Measurements from ENCODE around the gene CEP57L1.
"Not testable (repeated sequence)": the region's sequence is repeated elsewhere in the genome, so short reads cannot be mapped to it uniquely, and the experiment has no call there.

The CEP57L1 gene

GRCh38 chr6:109179507-109179906, 84.2 kb downstream of the CEP57L1 start:
- DNase-seq: no peak

GRCh38 chr6:109182578-109182977, 87.3 kb downstream of the CEP57L1 start:
- no peak for DNase-seq

DNA sequence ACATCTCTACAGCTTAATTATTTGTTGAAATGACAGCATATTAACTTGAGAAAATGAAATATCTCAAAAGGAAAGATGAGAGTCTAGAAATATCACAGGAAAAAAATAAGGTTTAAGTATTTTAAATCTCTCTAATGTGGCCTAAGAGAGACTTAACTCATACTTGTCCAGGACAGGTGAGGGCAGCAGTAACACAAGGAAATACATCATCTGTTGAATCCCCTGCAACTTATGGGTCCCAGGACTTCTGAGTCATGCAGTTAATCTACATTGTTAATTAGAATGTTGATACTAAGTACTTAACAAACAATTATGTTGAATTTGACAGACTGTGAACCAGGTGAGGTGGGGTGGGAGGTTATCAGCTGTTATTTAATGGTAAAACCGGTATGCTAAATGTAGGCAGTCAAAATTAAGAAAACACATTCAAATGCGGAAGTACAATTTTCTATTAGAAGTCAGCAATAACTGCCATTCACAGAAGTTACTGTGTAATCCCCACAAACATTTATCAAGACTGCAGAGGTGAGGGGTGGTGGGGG, 87.9 kb downstream of the CEP57L1 start:
- DNase-seq: peak in 1 of 5 experiments; percentile 23

DNA sequence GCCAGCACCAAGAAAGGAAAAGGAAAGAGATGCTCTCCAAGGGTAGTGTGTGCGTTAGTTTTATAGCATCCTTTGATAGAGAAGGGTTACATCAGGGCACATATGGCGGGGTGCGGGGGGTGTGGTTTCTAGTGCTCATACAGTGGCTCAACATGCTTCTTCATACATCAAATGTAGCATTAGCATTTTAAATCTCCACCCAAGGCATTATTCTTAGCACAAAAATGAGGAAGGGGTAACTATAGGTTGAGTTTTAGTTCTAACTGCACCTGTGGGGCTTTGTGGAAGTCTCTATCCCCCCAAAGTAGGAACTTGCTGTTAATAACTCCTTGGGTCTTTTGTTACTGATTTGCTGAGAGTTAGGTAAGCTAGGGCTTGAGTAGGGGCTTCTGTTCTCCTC, 89.3 kb downstream of the CEP57L1 start:
- DNase-seq: no peak

GRCh38 chr6:109186012-109186411, 90.7 kb downstream of the CEP57L1 start:
- peak in 1 of 5 experiments; percentile 57 for DNase-seq

- peak; percentile 19 to 57 (median 30) for DNase-seq
Measured at GRCh38 chr6:109187399-109188114, 92.2 kb downstream of the CEP57L1 start.

GRCh38 chr6:109188115-109188411, 92.8 kb downstream of the CEP57L1 start:
- no peak for DNase-seq

GRCh38 chr6:109191368-109191767, 96.1 kb downstream of the CEP57L1 start:
- DNase-seq: not testable (repeated sequence)

DNA sequence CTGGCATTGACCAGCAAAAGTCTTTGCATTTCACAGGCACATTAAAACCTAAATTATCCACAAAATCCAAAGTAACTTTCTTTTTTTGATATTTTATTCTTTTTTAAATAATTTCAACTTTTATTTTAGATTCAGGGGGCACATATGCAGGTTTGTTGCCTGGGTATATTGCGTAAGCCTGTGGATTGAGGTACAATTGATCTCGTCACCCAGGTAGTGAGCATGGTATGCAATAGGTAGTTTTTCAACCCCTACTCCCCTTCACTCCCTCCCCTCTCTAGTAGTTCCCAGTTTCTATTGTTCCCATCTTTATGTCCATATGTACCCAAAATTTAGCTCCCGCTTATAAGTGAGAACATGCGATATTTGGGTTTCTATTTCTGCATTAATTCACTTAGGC, 97.6 kb downstream of the CEP57L1 start:
- no peak for DNase-seq

DNA sequence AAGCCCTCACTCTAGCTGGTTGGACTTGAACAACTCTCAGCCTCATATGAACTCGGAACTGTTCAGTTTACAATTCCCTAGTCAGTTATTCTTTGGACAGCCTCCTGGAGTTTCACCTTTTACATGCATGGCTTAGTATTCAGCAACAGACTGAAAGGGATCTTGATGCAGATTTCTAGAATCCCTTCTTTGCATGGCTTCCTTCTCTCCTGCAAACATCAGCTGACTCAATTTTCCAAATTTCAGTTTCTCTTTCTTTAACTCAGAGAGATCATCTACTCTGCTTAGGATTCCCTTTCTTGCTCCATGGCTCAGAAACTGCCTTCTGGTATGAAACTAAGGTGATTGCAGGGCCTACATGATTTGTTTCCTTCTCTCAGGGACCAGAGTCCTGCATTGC, 99.6 kb downstream of the CEP57L1 start:
- DNase-seq: no peak

DNA sequence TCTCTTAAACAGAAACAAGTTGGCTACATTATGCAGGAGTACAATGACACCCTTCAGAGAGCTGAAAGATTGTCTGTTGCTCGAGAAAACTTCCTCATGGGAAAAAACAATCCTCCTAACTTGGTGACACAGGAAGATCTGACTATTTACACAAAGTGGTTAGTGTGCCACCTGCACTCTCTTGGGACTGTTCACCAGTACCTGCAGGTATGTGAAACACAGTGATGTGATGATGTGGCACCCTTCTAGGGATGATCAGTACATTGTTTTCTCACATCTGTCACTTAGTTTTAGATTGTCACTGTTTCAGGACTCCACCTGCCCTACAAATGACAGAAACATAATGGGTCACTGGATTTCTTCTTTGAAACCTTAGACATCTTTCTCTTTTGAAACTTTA, 101.8 kb downstream of the CEP57L1 start:
- no peak for DNase-seq

- peak in 1 of 5 experiments; percentile 53 for DNase-seq
Measured at GRCh38 chr6:109202409-109203264, 107.3 kb downstream of the CEP57L1 start.

- DNase-seq: no peak
Measured at GRCh38 chr6:109204511-109204910, 109.2 kb downstream of the CEP57L1 start.

DNA sequence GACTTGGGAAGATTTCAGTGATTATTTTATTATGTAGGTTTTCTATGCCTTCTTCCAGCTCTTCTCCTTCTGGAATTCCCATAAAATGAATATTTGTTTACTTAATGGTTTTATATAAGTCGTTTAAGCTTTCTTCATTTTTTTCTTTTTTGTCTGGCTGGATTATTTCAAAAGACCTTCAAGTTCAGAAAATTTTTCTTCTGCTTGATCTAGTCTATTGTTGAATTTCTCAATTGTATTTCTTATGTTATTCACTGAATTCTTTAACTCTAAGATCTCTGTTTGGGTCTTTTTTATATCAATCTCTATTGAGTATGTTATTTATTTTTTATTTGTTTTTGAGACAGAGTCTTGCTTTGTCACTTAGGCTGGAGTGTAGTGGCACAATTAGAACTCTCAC, 117.4 kb downstream of the CEP57L1 start:
- no peak for DNase-seq

Data from T-helper 2 cell (primary cell).